Measurements from ENCODE around the gene WDR38.
A peak's percentile ranks its signal among the peaks of the same experiment; 100 is the strongest.

Gene WDR38

DNA sequence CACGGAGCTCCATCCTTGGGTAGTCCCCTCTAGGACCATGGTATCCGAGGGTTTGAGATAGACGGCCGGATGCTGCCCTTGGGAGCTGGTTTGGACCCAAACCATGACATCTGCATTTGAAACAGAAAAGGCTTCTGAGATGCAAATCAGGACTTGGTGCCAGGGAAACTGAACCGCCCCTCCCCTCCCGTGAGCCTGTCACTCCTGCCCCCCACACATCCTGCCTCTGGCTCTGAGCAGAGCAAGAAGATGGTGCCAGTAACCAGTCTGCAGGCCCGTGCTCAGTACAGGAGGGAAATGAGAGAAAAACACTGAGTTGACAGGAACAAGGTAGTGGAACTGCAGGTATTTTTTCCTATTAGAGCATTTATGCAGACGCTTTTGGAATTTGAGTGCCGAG is 27.2 kb downstream of the WDR38 start:
- no peak overlapping the region; the same call in 1 of the 2 replicates for H3K9ac ChIP-seq (ENCODE audit: low read length)
- H3K27ac ChIP-seq (ENCODE audit: low read depth, low read length, poor library complexity, severe bottlenecking) = peak overlapping the region; percentile 69
- peaks cover 69% of the 10 kb centered on the region for H3K36me3 ChIP-seq (ENCODE audit: insufficient read depth, low read length)

DNA sequence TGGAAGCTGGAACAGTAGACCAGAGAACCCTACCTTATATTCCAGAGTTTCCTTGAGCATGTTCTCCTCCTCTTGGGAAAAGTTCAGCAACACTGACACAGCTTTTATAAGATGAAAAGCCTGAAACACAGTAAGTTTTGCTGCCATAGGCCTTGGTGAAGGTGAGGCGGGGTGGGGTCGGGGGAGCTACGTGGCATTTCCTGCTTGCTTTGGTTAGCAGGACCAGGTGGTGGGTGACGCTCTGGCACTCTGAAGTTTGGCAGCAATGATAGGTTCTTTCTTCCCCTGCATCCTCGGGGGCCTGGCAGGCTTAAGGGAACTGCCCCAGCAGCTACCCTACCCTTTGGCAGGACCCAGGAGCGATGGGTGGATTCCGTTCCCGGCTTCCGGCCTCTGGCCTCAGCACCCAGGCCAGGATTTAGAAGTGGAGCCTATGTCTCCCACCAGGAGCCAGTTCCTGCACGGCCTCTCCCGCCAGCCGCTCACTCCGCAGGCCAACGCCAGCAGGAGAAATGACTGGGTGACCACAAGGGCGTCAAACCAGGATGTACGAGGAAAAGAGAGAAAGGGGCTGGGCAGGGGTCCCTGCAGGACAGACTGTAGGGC is 28.0 kb downstream of the WDR38 start:
- Histone ChIP-seq H3K9me2 (ENCODE audit: low read depth, low read length) (no peaks in the 10 kb centered on the region), H3K4me1 (ENCODE audit: insufficient read depth, low read length, severe bottlenecking) (peaks cover 17% of the 10 kb centered on the region), H3F3A (ENCODE audit: insufficient read depth, low read length) (no peaks in the 10 kb centered on the region), H3K4me3 (ENCODE audit: low read depth, low read length, poor library complexity, severe bottlenecking) (no peak overlapping the region), H3K9ac (ENCODE audit: low read length) (no peak overlapping the region; the same call in 1 of the 2 replicates), H4K20me1 (ENCODE audit: insufficient read depth, low read length) (no peaks in the 10 kb centered on the region), H3K9me3 (ENCODE audit: low read length) (no peaks in the 10 kb centered on the region), H3K27ac (ENCODE audit: low read depth, low read length, poor library complexity, severe bottlenecking) (peak overlapping the region; percentile 69), H3K4me2 (ENCODE audit: low read length) (peak overlapping the region; percentile 21; the same call in 1 of the 2 replicates), H3K79me2 (ENCODE audit: insufficient read depth, low read length) (no peaks in the 10 kb centered on the region), H3K27me3 (ENCODE audit: insufficient read depth, low read length) (no peaks in the 10 kb centered on the region), H2AFZ (ENCODE audit: low read length) (no peak overlapping the region), H3K36me3 (ENCODE audit: insufficient read depth, low read length) (peaks cover 70% of the 10 kb centered on the region)
- TF ChIP-seq EZH2 (IDR thresholded peaks at IDR 0.05; ENCODE audit: borderline replicate concordance, low read length) = no peak
- TF ChIP-seq, protein P1, sequence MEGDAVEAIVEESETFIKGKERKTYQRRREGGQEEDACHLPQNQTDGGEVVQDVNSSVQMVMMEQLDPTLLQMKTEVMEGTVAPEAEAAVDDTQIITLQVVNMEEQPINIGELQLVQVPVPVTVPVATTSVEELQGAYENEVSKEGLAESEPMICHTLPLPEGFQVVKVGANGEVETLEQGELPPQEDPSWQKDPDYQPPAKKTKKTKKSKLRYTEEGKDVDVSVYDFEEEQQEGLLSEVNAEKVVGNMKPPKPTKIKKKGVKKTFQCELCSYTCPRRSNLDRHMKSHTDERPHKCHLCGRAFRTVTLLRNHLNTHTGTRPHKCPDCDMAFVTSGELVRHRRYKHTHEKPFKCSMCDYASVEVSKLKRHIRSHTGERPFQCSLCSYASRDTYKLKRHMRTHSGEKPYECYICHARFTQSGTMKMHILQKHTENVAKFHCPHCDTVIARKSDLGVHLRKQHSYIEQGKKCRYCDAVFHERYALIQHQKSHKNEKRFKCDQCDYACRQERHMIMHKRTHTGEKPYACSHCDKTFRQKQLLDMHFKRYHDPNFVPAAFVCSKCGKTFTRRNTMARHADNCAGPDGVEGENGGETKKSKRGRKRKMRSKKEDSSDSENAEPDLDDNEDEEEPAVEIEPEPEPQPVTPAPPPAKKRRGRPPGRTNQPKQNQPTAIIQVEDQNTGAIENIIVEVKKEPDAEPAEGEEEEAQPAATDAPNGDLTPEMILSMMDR (IDR thresholded peaks at IDR 0.05; ENCODE audit: low read length) = no peak

More for the DNA sequence above, 27.2 kb downstream of the WDR38 start:
- no peaks in the 10 kb centered on the region for H4K20me1 ChIP-seq (ENCODE audit: insufficient read depth, low read length)
- no peaks in the 10 kb centered on the region for H3K9me2 ChIP-seq (ENCODE audit: low read depth, low read length)
- TF ChIP-seq, protein P1 (IDR thresholded peaks at IDR 0.05; ENCODE audit: low read length) = no peak
- no peak for TF ChIP-seq EZH2 (IDR thresholded peaks at IDR 0.05; ENCODE audit: borderline replicate concordance, low read length)
- no peaks in the 10 kb centered on the region for H3K79me2 ChIP-seq (ENCODE audit: insufficient read depth, low read length)
- peak overlapping the region; percentile 21; the same call in 1 of the 2 replicates for H3K4me2 ChIP-seq (ENCODE audit: low read length)
- H3K4me1 ChIP-seq (ENCODE audit: insufficient read depth, low read length, severe bottlenecking) = peaks cover 17% of the 10 kb centered on the region
- no peaks in the 10 kb centered on the region for H3K9me3 ChIP-seq (ENCODE audit: low read length)
- H2AFZ ChIP-seq (ENCODE audit: low read length) = no peak overlapping the region
- H3K4me3 ChIP-seq (ENCODE audit: low read depth, low read length, poor library complexity, severe bottlenecking) = no peak overlapping the region
- H3F3A ChIP-seq (ENCODE audit: insufficient read depth, low read length) = no peaks in the 10 kb centered on the region
- H3K27me3 ChIP-seq (ENCODE audit: insufficient read depth, low read length) = no peaks in the 10 kb centered on the region

DNA sequence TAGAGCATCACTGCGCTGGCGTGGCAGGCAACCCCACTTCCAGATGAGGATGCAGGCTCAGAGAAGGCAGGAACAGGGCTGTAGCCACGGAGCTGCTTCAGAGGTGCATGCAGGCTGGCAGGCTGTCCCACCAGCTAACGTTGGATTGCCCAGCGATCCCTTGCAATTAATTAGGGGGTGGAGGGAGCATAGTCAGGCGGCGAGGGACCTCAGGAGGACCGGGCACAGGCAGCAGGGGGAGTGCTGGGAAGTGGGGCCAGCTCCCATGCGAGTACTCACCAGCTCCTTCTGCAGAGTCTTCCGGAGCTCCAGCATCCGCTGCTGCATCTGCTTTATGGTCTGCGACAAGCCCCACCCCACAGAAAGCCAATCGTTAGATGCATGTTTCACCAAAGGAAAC is 29.0 kb downstream of the WDR38 start:
- Histone ChIP-seq H3K4me3 (ENCODE audit: low read depth, low read length, poor library complexity, severe bottlenecking) (no peak overlapping the region), H4K20me1 (ENCODE audit: insufficient read depth, low read length) (no peaks in the 10 kb centered on the region), H3K36me3 (ENCODE audit: insufficient read depth, low read length) (peaks cover 69% of the 10 kb centered on the region), H3K4me1 (ENCODE audit: insufficient read depth, low read length, severe bottlenecking) (peaks cover 17% of the 10 kb centered on the region), H3F3A (ENCODE audit: insufficient read depth, low read length) (no peaks in the 10 kb centered on the region), H3K79me2 (ENCODE audit: insufficient read depth, low read length) (no peaks in the 10 kb centered on the region), H2AFZ (ENCODE audit: low read length) (no peak overlapping the region), H3K4me2 (ENCODE audit: low read length) (no peak overlapping the region), H3K9me2 (ENCODE audit: low read depth, low read length) (no peaks in the 10 kb centered on the region), H3K9ac (ENCODE audit: low read length) (no peak overlapping the region), H3K27me3 (ENCODE audit: insufficient read depth, low read length) (no peaks in the 10 kb centered on the region), H3K9me3 (ENCODE audit: low read length) (no peaks in the 10 kb centered on the region), H3K27ac (ENCODE audit: low read depth, low read length, poor library complexity, severe bottlenecking) (no peak overlapping the region)
- TF ChIP-seq, protein P1 (IDR thresholded peaks at IDR 0.05; ENCODE audit: low read length) = no peak
- TF ChIP-seq EZH2 (IDR thresholded peaks at IDR 0.05; ENCODE audit: borderline replicate concordance, low read length) = no peak
